ENCODE data around the gene ADGRA3. TPM values are rescaled to one million over a fixed set of nuclear protein-coding genes. Genes with fewer than 3 reads are reported as not detected.

ADGRA3 gene
- total and polyA plus RNA-seq, 2 donors (not counting 3 experiments of a cell fraction or from before 2014, with no cell fraction given), result 17.2 to 36.2 TPM

GRCh38 chr4:22504922-22505321 lies 10.9 kb downstream of the ADGRA3 start:
- Histone ChIP-seq H3K27ac (ENCODE audit: insufficient read depth, low read depth, low read length) (no peak overlapping the region), H3K9ac (replicated peaks; ENCODE audit: extremely low read depth, insufficient read depth, low read length) (no peak overlapping the region), H4K20me1 (replicated peaks; ENCODE audit: control insufficient read depth, extremely low read depth, insufficient read depth, low read length) (no peaks in the 10 kb centered on the region), H3K27me3 (ENCODE audit: control insufficient read depth in 2 of 2, insufficient read depth in 2 of 2, low read length in 2 of 2) (no peaks in the 10 kb centered on the region), H3K4me1 (ENCODE audit: control insufficient read depth, extremely low read depth, insufficient read depth, low read length) (peaks cover 3% of the 10 kb centered on the region), H3K9me1 (replicated peaks; ENCODE audit: control insufficient read depth, extremely low read depth, insufficient read depth, low read length) (no peaks in the 10 kb centered on the region), H3K79me2 (ENCODE audit: control insufficient read depth, insufficient read depth, low read length) (peaks cover 54% of the 10 kb centered on the region), H3K9me3 (replicated peaks; ENCODE audit: control insufficient read depth, insufficient read depth, low read length) (no peaks in the 10 kb centered on the region), H2AFZ (ENCODE audit: low read depth, low read length) (no peak overlapping the region), H3K36me3 (ENCODE audit: control insufficient read depth in 2 of 2, extremely low read depth in 1 of 2, insufficient read depth in 2 of 2, low read length in 2 of 2) (no peaks in the 10 kb centered on the region), H3K4me3 (replicated peaks in 1 of 3; ENCODE audit: insufficient read depth in 1 of 3, low read depth in 1 of 3, low read length in 3 of 3) (no peak overlapping the region), H3K4me2 (ENCODE audit: insufficient read depth, low read length) (no peak overlapping the region)
- ChIA-PET CTCF (interaction anchor here (1.0 kb wide), 2 partner anchors 10 to 30 kb away, joined by 4 read pairs; no protein-coding TSS in a partner anchor), POLR2A (no interaction called here)
- DNase-seq (ENCODE audit: low read depth, low spot score) (no peak), FAIRE-seq (no peak)
- BruUV-seq (replicated peaks), result no TSS peak
- intact Hi-C loops (cut with micrococcal nuclease) (no loop called here), dilution Hi-C loops (cut with MboI; ENCODE audit: extremely low pct_ligation_motif_present, low sequenced_read_pairs) (no loop called here)
- TF ChIP-seq MYC (IDR thresholded peaks at IDR 0.05; ENCODE audit: low read depth, low read length) (no peak), FOS (IDR thresholded peaks at IDR 0.05; ENCODE audit: borderline replicate concordance, insufficient read depth, low read length) (no peak), JUN (IDR thresholded peaks at IDR 0.05; ENCODE audit: borderline replicate concordance, insufficient read depth, insufficient read length, low read depth) (no peak), MAX (IDR thresholded peaks at IDR 0.05; ENCODE audit: insufficient read depth, insufficient read length) (no peak), POLR2A (IDR thresholded peaks at IDR 0.05; ENCODE audit: low read depth, low read length) (no peak)

- Histone ChIP-seq H4K20me1 (replicated peaks; ENCODE audit: control insufficient read depth, extremely low read depth, insufficient read depth, low read length) (no peaks in the 10 kb centered on the region), H3K27me3 (ENCODE audit: control insufficient read depth in 2 of 2, insufficient read depth in 2 of 2, low read length in 2 of 2) (no peaks in the 10 kb centered on the region), H3K9me1 (replicated peaks; ENCODE audit: control insufficient read depth, extremely low read depth, insufficient read depth, low read length) (no peaks in the 10 kb centered on the region), H3K4me3 (replicated peaks in 1 of 3; ENCODE audit: insufficient read depth in 1 of 3, low read depth in 1 of 3, low read length in 3 of 3) (no peak overlapping the region), H3K36me3 (ENCODE audit: control insufficient read depth in 2 of 2, extremely low read depth in 1 of 2, insufficient read depth in 2 of 2, low read length in 2 of 2) (no peaks in the 10 kb centered on the region), H3K4me1 (ENCODE audit: control insufficient read depth, extremely low read depth, insufficient read depth, low read length) (peaks cover 3% of the 10 kb centered on the region), H3K4me2 (ENCODE audit: insufficient read depth, low read length) (no peak overlapping the region), H2AFZ (ENCODE audit: low read depth, low read length) (no peak overlapping the region), H3K9me3 (replicated peaks; ENCODE audit: control insufficient read depth, insufficient read depth, low read length) (no peaks in the 10 kb centered on the region), H3K27ac (ENCODE audit: insufficient read depth, low read depth, low read length) (no peak overlapping the region), H3K79me2 (ENCODE audit: control insufficient read depth, insufficient read depth, low read length) (peaks cover 56% of the 10 kb centered on the region), H3K9ac (replicated peaks; ENCODE audit: extremely low read depth, insufficient read depth, low read length) (no peak overlapping the region)
- dilution Hi-C loops (cut with MboI; ENCODE audit: extremely low pct_ligation_motif_present, low sequenced_read_pairs) (no loop called here), intact Hi-C loops (cut with micrococcal nuclease) (no loop called here)
- BruUV-seq (replicated peaks), result no TSS peak
- no peak for FAIRE-seq
- ChIA-PET CTCF (no interaction called here), POLR2A (no interaction called here)
- DNase-seq (ENCODE audit: low read depth, low spot score), result no peak
- TF ChIP-seq JUN (IDR thresholded peaks at IDR 0.05; ENCODE audit: borderline replicate concordance, insufficient read depth, insufficient read length, low read depth) (no peak), MYC (IDR thresholded peaks at IDR 0.05; ENCODE audit: low read depth, low read length) (no peak), GATA2 (IDR thresholded peaks at IDR 0.05; ENCODE audit: insufficient read depth, insufficient read length, low read depth, low read length) (no peak), POLR2A (IDR thresholded peaks at IDR 0.05; ENCODE audit: low read depth, low read length) (no peak), EZH2 (IDR thresholded peaks at IDR 0.05; ENCODE audit: borderline replicate concordance, low read depth, low read length, severe bottlenecking) (no peak), POLR2AphosphoS5 (IDR thresholded peaks at IDR 0.05; ENCODE audit: insufficient read depth, low read depth, low read length) (no peak), MAX (IDR thresholded peaks at IDR 0.05; ENCODE audit: insufficient read depth, insufficient read length) (no peak), FOS (IDR thresholded peaks at IDR 0.05; ENCODE audit: borderline replicate concordance, insufficient read depth, low read length) (no peak), CTCF (IDR thresholded peaks at IDR 0.05; ENCODE audit: extremely low read depth in 1 of 2, insufficient read depth in 1 of 2, low read depth in 1 of 2, low read length in 2 of 2) (no peak)
These were observed 11.4 kb downstream of the ADGRA3 start for GRCh38 chr4:22504447-22504846.

Measured in endothelial cell of umbilical vein (primary cell).